ENCODE results near the gene NPHP1.

NPHP1 gene

GRCh38 chr2:110140401-110140800 is 64.4 kb downstream of the NPHP1 start:
- no peak overlapping the region for H3K4me3 ChIP-seq (ENCODE audit: low read depth, low read length)
- TF ChIP-seq, protein P1, sequence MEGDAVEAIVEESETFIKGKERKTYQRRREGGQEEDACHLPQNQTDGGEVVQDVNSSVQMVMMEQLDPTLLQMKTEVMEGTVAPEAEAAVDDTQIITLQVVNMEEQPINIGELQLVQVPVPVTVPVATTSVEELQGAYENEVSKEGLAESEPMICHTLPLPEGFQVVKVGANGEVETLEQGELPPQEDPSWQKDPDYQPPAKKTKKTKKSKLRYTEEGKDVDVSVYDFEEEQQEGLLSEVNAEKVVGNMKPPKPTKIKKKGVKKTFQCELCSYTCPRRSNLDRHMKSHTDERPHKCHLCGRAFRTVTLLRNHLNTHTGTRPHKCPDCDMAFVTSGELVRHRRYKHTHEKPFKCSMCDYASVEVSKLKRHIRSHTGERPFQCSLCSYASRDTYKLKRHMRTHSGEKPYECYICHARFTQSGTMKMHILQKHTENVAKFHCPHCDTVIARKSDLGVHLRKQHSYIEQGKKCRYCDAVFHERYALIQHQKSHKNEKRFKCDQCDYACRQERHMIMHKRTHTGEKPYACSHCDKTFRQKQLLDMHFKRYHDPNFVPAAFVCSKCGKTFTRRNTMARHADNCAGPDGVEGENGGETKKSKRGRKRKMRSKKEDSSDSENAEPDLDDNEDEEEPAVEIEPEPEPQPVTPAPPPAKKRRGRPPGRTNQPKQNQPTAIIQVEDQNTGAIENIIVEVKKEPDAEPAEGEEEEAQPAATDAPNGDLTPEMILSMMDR (IDR thresholded peaks at IDR 0.05; ENCODE audit: insufficient read depth, low read depth, low read length, missing control alignments) = no peak
- no peak for DNase-seq (ENCODE audit: low read depth)

- DNase-seq (ENCODE audit: low read depth) = no peak
- no peak overlapping the region for H3K4me3 ChIP-seq (ENCODE audit: low read depth, low read length)
- TF ChIP-seq, protein P1 (IDR thresholded peaks at IDR 0.05; ENCODE audit: insufficient read depth, low read depth, low read length, missing control alignments) = no peak
Measured at GRCh38 chr2:110134025-110134424, 70.8 kb downstream of the NPHP1 start.

GRCh38 chr2:110131166-110131565 is 73.6 kb downstream of the NPHP1 start:
- H3K4me3 ChIP-seq (ENCODE audit: low read depth, low read length) = no peak overlapping the region

GRCh38 chr2:110130757-110131156 is 74.1 kb downstream of the NPHP1 start:
- H3K4me3 ChIP-seq (ENCODE audit: low read depth, low read length) = no peak overlapping the region
- TF ChIP-seq, protein P1 (IDR thresholded peaks at IDR 0.05; ENCODE audit: insufficient read depth, low read depth, low read length, missing control alignments) = no peak

More at GRCh38 chr2:110131166-110131565, 73.6 kb downstream of the NPHP1 start:
- DNase-seq (ENCODE audit: low read depth) = no peak
- TF ChIP-seq, protein P1 (IDR thresholded peaks at IDR 0.05; ENCODE audit: insufficient read depth, low read depth, low read length, missing control alignments) = no peak

GRCh38 chr2:110126906-110127305 is 77.9 kb downstream of the NPHP1 start:
- DNase-seq (ENCODE audit: low read depth) = no peak
- no peak overlapping the region for H3K4me3 ChIP-seq (ENCODE audit: low read depth, low read length)
- TF ChIP-seq, protein P1 (IDR thresholded peaks at IDR 0.05; ENCODE audit: insufficient read depth, low read depth, low read length, missing control alignments) = no peak

More at GRCh38 chr2:110130757-110131156, 74.1 kb downstream of the NPHP1 start:
- no peak for DNase-seq (ENCODE audit: low read depth)

DNA sequence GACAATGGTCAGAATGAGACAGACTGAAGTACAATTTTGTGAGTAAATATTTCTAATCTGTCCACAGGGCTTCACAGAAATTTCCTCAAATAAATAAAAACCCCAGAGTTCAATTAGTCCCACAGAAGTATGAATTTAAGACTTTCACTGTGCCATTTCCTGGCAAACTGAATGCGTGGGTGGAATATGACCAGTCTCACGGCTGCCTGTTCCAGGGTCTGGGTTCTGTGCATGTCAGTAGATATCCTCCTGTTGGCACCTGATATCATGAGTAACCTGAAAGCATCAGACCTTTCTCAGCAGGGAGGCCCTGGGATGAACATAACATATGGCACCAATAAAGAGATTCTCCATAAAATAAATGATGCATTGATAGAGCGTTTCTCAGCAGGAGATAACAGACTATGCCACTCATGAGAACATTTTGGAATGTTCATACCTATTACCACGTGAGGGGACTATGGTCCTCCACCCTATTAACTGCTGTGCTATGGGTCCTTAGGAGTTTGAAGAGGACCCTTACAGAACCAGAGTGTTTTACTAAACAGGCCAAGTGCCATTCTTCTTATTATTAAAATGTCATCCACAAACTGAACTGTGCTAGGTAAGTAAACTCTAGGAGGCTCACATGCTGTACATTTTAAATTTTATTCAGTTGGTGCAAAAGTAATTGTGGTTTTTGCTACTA is 78.6 kb downstream of the NPHP1 start:
- no peak for DNase-seq (ENCODE audit: low read depth)
- TF ChIP-seq, protein P1 (IDR thresholded peaks at IDR 0.05; ENCODE audit: insufficient read depth, low read depth, low read length, missing control alignments) = no peak
- H3K4me3 ChIP-seq (ENCODE audit: low read depth, low read length) = no peak overlapping the region

Measured in GM12865 (cell line).